SJSA1 (cell line): Measurements from ENCODE around the gene TTC32. TPM values are rescaled to one million over a fixed set of nuclear protein-coding genes. Genes with fewer than 3 reads are reported as not detected.
"Not testable (repeated sequence)": the region's sequence is repeated elsewhere in the genome, so short reads cannot be mapped to it uniquely, and the experiment has no call there.

Experiments
- DNase-seq, 2 experiments: peaks; one replicate each; pipeline ENCODE4 v3.0.0-alpha.2; 2015 to 2020; ENCODE audit warnings: low spot score in 2 of 2, low read depth in 1 of 2
- H3K27ac ChIP-seq: fragments of 250-450 bp; sonication (Bioruptor Pico); 2 replicates; pipeline ENCODE4 v1.5.1; 2020; ENCODE audit warnings: mild to moderate bottlenecking, moderate library complexity
- H3K27me3 ChIP-seq: fragments of 250-450 bp; sonication (Bioruptor Pico); replicated peaks from 2 replicates; pipeline ENCODE4 v1.5.1; 2020; ENCODE audit warnings: mild to moderate bottlenecking, moderate library complexity
- H3K36me3 ChIP-seq: fragments of 250-450 bp; sonication (Bioruptor Pico); 2 replicates; pipeline ENCODE4 v1.5.1; 2020; ENCODE audit warnings: mild to moderate bottlenecking
- H3K4me1 ChIP-seq: fragments of 250-450 bp; sonication (Bioruptor Pico); replicated peaks from 2 replicates; pipeline ENCODE4 v1.6.1; 2021; ENCODE audit warnings: mild to moderate bottlenecking
- H3K4me3 ChIP-seq: fragments of 250-450 bp; sonication (Bioruptor Pico); 2 replicates; pipeline ENCODE4 v1.5.1; 2020; ENCODE audit warnings: mild to moderate bottlenecking
- H3K9me3 ChIP-seq: fragments of 250-450 bp; sonication (Bioruptor Pico); replicated peaks from 2 replicates; pipeline ENCODE4 v1.5.1; 2020; ENCODE audit warnings: mild to moderate bottlenecking
- total RNA-seq: library from RNA; depleted of rRNA; stranded (reverse); fragments of >200 nt; shearing (Covaris generic); gene quantifications from 2 replicates; pipeline ENCODE4 v1.2.3, GENCODE V29; 2014; rRNA removed

TTC32 gene
- 5.8 and 11.9 TPM in 2 replicates for total RNA-seq

DNA sequence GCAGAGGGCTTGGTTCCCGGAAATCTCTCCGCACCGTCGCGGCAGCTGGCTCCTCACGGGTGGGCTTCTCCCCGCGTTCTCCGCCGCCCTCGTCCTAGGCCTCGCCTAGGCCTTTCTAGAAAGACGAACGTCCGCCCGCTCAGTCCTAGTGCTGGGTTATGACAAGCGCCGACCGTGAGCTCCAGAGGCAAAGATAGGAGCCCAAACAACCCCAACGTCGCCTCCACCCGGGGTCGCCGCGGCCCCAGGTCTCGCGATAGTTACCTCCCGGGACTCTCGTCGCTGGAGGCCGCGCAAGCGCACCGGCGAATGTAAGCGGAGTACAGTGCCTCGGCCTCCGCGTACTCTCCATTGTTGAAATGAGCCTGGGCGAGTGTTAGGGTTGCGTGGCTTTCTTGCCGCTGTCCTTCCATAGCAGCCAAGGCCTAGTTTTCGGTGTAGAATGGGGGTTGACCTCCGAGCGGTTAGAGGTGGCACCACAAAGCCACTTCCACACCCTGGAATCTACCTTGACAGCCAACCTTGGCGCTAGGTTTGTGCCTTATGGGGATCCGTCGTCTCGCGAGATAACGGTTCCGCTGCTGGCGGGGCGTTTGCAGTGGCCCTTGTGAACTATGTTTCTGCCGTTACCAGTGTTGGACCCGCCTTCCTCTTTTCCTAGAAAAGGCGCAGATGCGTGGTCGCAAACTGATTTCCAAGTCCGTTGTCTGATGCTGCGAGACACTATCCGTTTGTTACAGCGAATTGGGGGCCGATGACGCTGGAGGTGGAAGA, at the start of gene TTC32:
TSS of gene TTC32 (minus strand) at position 542 of the 774 bp plus-strand sequence. CDS start at position 413, 129 bp downstream.
- peaks cover 15% of the 10 kb centered on the region for H3K4me1 ChIP-seq
- no peaks in the 10 kb centered on the region for H3K27me3 ChIP-seq
- peak within 1 kb of the TSS; percentile 94 for H3K27ac ChIP-seq
- peak within 1 kb of the TSS; percentile 72 for H3K4me3 ChIP-seq
- H3K36me3 ChIP-seq: peaks cover 4% of the 10 kb centered on the region
- peak; percentile 94 to 98 for DNase-seq
- H3K9me3 ChIP-seq: no peaks in the 10 kb centered on the region

DNA sequence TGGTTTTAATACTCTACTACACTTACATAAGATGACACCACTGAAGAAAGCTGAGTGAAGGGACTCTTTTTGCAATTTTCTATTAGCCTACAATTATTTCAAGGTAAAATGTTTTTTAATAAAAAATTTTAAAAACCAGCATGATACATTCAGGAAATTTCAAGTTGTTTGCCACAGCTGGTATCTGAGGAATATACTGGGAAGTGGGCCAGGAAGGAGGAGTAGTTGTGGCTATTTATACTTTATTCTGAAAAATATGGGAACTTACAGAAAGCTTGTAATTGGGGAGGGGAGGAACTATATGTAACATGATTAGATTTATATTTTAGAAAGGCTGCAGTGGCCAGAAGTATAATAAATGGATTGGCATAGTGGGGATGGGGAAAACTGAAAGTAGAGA, 47.3 kb upstream of the TTC32 start:
- H3K9me3 ChIP-seq: no peaks in the 10 kb centered on the region
- DNase-seq: no peak
- H3K36me3 ChIP-seq: no peaks in the 10 kb centered on the region
- H3K27me3 ChIP-seq: no peaks in the 10 kb centered on the region
- no peak overlapping the region for H3K27ac ChIP-seq
- no peaks in the 10 kb centered on the region for H3K4me1 ChIP-seq
- H3K4me3 ChIP-seq: no peak overlapping the region

DNA sequence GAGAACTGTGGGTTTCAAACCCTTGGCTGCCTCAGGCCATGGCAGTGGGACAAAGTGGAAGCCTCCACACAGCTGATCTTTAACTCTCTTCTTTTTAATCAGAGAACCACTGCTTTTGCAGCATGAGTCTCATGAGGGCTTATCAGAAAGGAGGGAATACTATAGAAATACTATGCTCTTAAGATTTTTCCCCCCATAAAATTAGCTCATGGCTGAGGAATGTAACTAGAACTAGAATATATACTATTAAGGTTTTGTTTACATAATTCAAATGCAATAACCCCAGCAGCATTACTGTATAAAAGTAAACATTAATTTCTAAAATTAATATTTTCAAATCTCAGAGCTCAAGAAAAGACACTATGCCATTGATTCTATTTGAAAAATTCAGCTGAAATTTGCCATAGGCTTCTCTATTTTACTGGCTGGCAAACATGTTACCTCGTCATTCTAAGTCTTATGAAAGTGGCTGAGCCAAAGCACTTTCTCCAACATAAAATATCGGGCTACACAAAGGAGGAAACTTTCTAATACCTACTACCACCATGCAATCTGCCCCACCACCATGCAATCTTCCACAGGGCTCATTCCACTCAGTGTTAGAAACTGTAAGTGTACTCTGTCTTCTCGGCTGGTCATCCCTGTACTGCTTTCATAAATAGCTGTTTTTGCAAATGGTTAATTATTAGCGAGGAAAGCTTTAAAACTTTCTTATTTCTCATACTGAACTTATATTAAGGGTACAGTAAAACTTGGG, 45.6 kb upstream of the TTC32 start:
- DNase-seq: no peak
- H3K27ac ChIP-seq: no peak overlapping the region
- peaks cover 3% of the 10 kb centered on the region; the same call in 1 of the 2 replicates for H3K36me3 ChIP-seq
- H3K9me3 ChIP-seq: no peaks in the 10 kb centered on the region
- no peak overlapping the region for H3K4me3 ChIP-seq
- no peaks in the 10 kb centered on the region for H3K4me1 ChIP-seq
- no peaks in the 10 kb centered on the region for H3K27me3 ChIP-seq

- Histone ChIP-seq H3K27me3 (no peaks in the 10 kb centered on the region), H3K36me3 (peaks cover 3% of the 10 kb centered on the region; the same call in 1 of the 2 replicates), H3K9me3 (no peaks in the 10 kb centered on the region), H3K4me3 (no peak overlapping the region), H3K27ac (no peak overlapping the region), H3K4me1 (no peaks in the 10 kb centered on the region)
- DNase-seq: no peak
These were observed 42.5 kb upstream of the TTC32 start for GRCh38 chr2:19944205-19944845.

GRCh38 chr2:19943189-19943588, 41.4 kb upstream of the TTC32 start:
- DNase-seq: no peak
- Histone ChIP-seq H3K27me3 (no peaks in the 10 kb centered on the region), H3K4me1 (no peaks in the 10 kb centered on the region), H3K27ac (no peak overlapping the region), H3K9me3 (no peaks in the 10 kb centered on the region), H3K36me3 (peaks cover 3% of the 10 kb centered on the region; the same call in 1 of the 2 replicates), H3K4me3 (no peak overlapping the region)

DNA sequence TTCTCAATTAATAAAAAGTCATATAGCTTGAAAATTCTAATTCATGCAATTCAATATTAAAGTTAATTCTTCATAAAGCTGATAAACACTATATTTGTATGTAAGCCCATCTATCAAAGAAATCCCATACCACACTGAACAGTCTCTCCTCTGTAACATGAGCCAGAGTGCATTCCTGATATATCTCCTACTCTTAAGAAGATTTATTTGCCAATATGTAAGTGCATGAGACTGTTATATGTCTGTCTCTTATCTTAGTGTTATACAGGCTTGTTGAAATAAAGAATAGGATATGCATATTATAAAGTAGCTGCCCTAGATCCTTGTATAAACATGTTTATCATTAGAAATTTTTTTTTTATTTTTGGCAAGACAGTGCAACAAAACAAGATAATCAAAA, 40.4 kb upstream of the TTC32 start:
- H3K27ac ChIP-seq: no peak overlapping the region
- H3K4me3 ChIP-seq: no peak overlapping the region
- no peaks in the 10 kb centered on the region for H3K27me3 ChIP-seq
- no peak for DNase-seq
- H3K4me1 ChIP-seq: no peaks in the 10 kb centered on the region
- H3K36me3 ChIP-seq: peaks cover 3% of the 10 kb centered on the region; the same call in 1 of the 2 replicates
- no peaks in the 10 kb centered on the region for H3K9me3 ChIP-seq

DNA sequence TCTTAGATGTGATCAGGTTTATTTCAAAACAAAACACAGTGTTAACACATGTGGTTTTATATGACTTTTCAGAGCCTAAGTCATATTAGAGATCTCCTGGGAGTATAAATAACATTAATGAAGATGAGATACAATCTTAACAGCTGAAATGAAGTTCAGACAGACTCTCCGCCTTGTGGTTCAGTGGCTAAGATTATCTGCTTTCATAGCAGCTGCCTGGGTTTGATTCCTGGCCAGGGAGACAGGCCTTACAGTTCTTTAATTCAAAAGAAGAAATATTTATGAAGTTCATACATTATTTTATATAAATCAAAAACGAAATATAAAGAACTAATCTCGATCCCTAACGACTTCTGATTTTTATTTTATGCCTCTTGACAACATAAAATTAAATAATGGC, 35.2 kb upstream of the TTC32 start:
- Histone ChIP-seq H3K9me3 (no peaks in the 10 kb centered on the region), H3K36me3 (0 out of 2 replicates have a peak, but pooled peaks cover 4% of the 10 kb centered on the region), H3K4me3 (no peak overlapping the region), H3K27me3 (no peaks in the 10 kb centered on the region), H3K27ac (no peak overlapping the region), H3K4me1 (peaks cover 11% of the 10 kb centered on the region)
- DNase-seq: no peak

DNA sequence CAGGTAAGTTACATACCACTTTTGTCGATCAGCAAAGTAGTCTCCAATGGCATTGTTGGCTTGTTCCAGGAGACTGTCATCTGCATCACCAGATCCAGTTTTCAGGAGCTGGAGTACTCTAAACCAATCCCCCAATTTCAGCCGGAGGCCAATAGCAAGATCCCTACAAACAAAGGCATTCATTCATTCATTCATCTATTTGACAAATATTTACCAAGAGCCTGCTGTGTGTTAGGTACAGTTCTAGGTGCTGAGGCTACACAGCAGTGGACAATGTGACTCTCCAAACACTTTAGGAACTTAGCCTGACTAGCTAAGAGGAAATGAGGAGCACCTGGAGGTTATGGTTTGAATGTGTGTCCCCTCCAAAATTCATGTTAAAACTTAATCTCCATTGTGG, 34.4 kb upstream of the TTC32 start:
- Histone ChIP-seq H3K36me3 (0 out of 2 replicates have a peak, but pooled peaks cover 4% of the 10 kb centered on the region), H3K9me3 (no peaks in the 10 kb centered on the region), H3K4me1 (peaks cover 11% of the 10 kb centered on the region)

DNA sequence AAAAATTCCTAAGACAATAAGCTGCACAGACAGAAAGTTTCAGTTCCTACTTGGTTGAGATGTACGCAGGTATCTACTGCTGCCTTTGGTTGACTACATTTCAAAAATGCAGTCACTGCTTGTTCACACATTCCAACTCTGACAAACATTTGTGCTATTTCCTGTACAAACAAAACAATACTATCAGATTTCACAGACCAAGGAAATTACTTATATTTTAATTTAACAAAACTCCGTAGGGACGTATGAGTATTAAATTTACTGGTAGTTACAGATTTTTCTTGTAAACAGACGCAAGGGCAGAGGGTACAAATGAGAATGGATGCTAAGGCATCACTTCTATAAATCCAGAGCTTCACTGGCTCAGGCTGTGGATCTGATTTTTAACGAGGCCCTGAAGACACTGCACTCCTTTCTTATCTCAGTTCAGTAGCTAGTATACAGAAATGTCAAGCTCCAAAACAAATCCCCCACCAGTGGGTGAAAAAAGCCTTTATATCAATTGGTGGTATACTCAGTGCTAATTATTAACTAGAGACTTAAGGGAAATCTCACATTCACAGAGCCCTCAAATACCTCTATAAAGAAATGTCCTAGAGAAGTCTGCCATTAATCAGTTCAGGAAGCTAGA, 31.7 kb upstream of the TTC32 start:
- peak in 1 of 2 experiments; percentile 73 for DNase-seq
- Histone ChIP-seq H3K36me3 (peaks cover 11% of the 10 kb centered on the region), H3K4me3 (no peak overlapping the region), H3K27ac (peak overlapping the region; percentile 95), H3K9me3 (no peaks in the 10 kb centered on the region), H3K4me1 (peaks cover 11% of the 10 kb centered on the region), H3K27me3 (no peaks in the 10 kb centered on the region)

More for the DNA sequence above, 34.4 kb upstream of the TTC32 start:
- no peak overlapping the region for H3K27ac ChIP-seq
- H3K27me3 ChIP-seq: no peaks in the 10 kb centered on the region
- no peak overlapping the region for H3K4me3 ChIP-seq
- no peak for DNase-seq

DNA sequence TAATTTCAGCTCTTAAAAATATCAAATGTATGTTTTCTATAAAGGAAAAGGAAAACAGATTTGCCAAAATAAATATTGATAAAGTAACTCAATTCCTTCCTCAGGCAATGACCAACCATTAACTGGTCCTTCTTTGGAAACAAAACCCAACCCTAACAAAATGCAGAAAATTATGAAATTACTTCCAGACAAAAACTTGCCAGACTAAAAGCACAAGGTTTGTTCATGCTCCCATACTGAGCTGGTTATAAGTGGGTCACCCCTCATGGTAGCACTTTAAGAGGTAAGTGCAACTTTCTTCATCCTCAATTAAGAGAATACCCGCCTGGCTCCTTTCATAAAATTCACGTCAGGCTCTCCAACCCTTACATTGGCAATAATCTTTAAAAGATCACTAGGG, 31.1 kb upstream of the TTC32 start:
- no peak for DNase-seq
- H3K9me3 ChIP-seq: no peaks in the 10 kb centered on the region
- H3K4me1 ChIP-seq: peaks cover 11% of the 10 kb centered on the region
- H3K36me3 ChIP-seq: peaks cover 11% of the 10 kb centered on the region
- H3K27me3 ChIP-seq: no peaks in the 10 kb centered on the region
- peak overlapping the region; percentile 95 for H3K27ac ChIP-seq
- H3K4me3 ChIP-seq: no peak overlapping the region

GRCh38 chr2:19929226-19929625, 27.4 kb upstream of the TTC32 start:
- no peak overlapping the region for H3K27ac ChIP-seq
- DNase-seq: no peak
- H3K27me3 ChIP-seq: no peaks in the 10 kb centered on the region
- H3K4me1 ChIP-seq: peaks cover 11% of the 10 kb centered on the region
- peaks cover 7% of the 10 kb centered on the region for H3K36me3 ChIP-seq
- no peaks in the 10 kb centered on the region for H3K9me3 ChIP-seq
- no peak overlapping the region for H3K4me3 ChIP-seq

GRCh38 chr2:19927816-19928215, 26.0 kb upstream of the TTC32 start:
- H3K27me3 ChIP-seq, H3K9me3 ChIP-seq, H3K27ac ChIP-seq, DNase-seq, H3K36me3 ChIP-seq, H3K4me1 ChIP-seq, H3K4me3 ChIP-seq: not testable (repeated sequence)

DNA sequence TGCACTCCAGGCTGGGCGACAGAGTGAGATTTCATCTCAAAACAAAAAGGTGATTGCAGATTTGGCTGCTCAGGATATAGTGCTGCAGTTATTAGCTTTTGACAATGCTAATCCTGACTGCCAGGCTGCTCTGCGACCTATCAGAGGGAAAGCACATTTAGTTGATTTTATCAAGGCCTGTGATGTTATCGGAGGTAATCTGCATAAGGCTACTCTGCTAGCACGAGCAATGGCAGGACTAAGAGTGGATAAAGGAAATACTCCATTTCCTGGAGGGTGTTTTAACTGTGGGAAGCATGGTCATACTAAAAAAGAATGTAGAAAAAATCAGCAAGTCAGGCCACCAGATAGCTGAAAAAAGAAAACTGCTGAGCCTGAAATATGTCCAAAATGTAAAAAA, 22.7 kb upstream of the TTC32 start:
- DNase-seq, H3K4me1 ChIP-seq, H3K27me3 ChIP-seq, H3K27ac ChIP-seq, H3K9me3 ChIP-seq, H3K4me3 ChIP-seq, H3K36me3 ChIP-seq: not testable (repeated sequence)
